Amniotic stem cell (primary cell): ENCODE results near the gene KLHDC10.
"Not testable (repeated sequence)": the region's sequence is repeated elsewhere in the genome, so short reads cannot be mapped to it uniquely, and the experiment has no call there.

Experiments used
- DNase-seq: peaks from one replicate; lab custom pipeline; 2025; lab: John Stamatoyannopoulos, UW

KLHDC10 gene

GRCh38 chr7:130118294-130118693 lies 48.0 kb downstream of the KLHDC10 start:
- DNase-seq, result no peak

DNA sequence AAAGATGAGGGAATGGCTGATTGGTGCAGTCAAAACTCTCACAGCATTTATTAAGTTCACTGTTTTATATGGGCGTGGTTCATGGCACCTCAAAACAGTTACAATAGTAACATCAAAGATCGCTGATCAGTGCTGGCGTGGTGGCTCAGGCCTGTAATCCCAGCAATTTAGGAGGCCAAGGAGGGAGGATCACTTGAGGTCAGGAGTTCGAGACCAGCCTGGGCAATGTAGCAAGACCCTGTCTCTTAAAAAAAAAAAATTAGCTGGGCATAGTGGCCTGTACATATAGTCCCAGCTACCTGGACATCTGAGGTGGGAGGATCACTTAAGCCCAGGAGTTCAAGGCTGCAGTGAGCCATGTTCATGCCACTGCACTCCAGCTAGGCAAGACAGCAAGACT lies 48.5 kb downstream of the KLHDC10 start:
- DNase-seq, result no peak

DNA sequence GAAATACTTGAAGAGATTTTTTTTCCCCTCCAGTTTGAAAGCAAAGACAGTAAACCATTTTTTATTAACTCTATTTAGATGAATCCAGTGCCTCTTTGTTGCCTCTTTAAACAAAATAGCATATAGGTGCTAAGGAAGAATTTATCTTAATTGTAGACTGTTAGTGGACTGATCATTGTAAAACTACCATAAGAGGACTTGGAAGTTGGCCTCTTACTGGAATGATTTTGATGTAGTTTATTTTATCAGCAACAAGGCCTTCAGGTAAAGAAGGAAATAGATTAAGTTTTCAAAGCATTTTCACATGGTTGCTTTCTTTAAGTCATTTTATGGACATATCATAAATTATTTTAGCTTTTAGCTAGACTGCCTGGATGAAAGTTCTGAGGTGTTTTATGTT lies 53.2 kb downstream of the KLHDC10 start:
- DNase-seq, result no peak

GRCh38 chr7:130124711-130125110 lies 54.4 kb downstream of the KLHDC10 start:
- no peak for DNase-seq

DNA sequence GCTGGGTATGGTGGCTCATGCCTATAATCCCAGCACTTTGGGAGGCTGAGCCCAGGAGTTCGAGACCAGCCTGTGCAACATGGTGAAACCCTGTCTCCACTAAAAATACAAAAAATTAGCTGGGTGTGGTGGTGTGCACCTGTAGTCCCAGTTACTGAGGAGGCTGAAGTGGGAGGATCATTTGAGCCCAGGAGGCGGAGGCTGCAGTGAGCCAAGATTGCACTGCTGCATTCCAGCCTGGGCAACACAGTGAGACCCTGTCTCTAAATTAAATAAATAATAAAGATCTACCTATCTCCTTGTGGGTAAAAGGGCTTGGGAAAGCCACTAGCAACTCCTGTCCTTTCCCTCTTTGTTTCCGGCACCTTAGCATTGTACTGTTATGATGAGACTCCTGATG lies 56.5 kb downstream of the KLHDC10 start:
- DNase-seq, result not testable (repeated sequence)

- DNase-seq, result no peak
These were observed 57.1 kb downstream of the KLHDC10 start for GRCh38 chr7:130127404-130127803.

GRCh38 chr7:130127821-130128317 lies 57.5 kb downstream of the KLHDC10 start:
- DNase-seq, result peak; percentile 18

- no peak for DNase-seq
These were observed 58.7 kb downstream of the KLHDC10 start for GRCh38 chr7:130129011-130129411.

GRCh38 chr7:130131191-130131834 lies 61.0 kb downstream of the KLHDC10 start:
- no peak for DNase-seq

- no peak for DNase-seq
These were observed 61.9 kb downstream of the KLHDC10 start for GRCh38 chr7:130131964-130132875.

DNA sequence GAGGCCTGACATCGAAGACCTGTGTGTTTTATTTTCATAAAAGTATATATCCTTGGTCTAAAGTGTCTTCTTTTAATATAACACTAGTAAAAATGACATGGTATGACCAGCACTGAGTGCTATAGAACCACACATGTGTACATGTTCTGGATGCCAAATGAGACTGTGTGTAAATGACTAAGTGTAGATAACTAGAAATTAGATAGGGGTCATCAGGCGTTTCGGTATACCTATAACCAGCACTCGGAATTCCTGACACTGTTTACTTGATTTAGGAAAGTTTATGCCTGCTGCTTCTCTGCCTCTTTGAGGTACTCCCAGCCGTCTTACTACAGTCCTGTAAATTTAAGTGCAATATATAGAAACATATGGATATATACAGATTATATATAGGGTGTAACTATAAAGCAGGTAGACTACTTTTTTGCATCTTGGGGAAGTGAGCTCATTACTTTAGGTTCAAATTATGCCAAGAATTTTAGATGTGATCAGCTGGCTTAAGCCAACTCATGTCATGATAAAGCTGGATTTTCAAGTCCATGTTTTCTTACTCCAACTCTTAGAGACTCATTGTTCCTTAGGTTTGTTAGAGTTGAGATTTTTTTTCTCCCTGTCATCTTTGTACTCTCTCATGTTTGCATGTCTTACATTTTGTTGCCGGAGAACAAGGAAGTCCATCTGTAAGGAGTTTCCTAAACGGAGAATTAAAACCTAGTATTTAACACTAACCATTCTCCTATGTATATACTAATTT lies 62.9 kb downstream of the KLHDC10 start:
- DNase-seq, result no peak

GRCh38 chr7:130134106-130134636 lies 63.8 kb downstream of the KLHDC10 start:
- no peak for DNase-seq

GRCh38 chr7:130134726-130135125 lies 64.4 kb downstream of the KLHDC10 start:
- no peak for DNase-seq

GRCh38 chr7:130135208-130136205 lies 65.2 kb downstream of the KLHDC10 start:
- DNase-seq, result no peak

DNA sequence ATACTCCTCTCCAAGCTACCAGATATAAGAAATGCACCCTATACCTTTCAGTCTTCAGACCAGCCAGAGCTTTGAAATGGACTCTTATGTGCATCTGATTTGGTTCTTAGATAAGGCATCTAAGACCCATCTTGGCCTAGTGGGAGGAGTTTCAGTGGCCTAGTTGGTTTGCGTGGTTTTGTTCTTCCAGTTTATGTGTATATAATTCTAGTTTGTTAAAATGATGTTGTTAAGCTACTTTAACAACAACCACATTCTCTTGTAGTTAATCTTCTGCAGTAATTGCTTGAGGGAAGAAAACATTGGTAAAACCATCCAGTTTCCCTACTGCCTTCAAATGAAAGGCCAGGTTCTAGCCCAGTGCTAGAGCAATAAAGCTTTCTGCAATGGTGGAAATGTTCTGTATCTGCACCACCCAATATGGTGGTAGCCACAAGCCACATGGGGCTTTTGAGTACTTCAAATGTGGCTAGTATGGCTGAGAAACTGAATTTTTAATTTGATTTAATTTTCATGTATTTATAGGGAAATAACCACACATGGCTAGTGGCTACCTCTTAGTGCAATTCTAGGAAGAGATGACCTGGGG lies 66.3 kb downstream of the KLHDC10 start:
- no peak for DNase-seq

DNA sequence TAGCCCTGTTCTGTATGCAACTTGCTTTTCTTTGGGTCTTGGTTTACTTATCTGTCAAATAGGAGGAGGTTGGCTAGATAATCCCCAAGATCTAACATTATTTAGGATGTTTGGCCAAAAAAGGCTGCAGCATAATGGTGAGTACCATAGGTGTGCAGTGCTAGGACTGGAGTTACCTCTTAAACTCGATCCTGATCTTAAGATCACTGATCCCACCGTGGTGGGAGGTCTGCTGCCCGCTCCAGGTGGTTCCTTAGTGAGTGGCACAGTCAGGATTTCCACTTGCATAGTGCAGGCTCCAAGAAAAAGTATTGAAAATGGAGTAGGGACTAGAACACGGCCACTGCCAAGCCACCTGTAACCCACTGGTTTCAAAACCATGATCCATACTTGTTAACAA lies 66.9 kb downstream of the KLHDC10 start:
- DNase-seq, result no peak

GRCh38 chr7:130139193-130139960 lies 69.0 kb downstream of the KLHDC10 start:
- DNase-seq, result no peak

GRCh38 chr7:130140551-130141160 lies 70.3 kb downstream of the KLHDC10 start:
- no peak for DNase-seq

GRCh38 chr7:130141161-130141883 lies 71.0 kb downstream of the KLHDC10 start:
- DNase-seq, result no peak
